ENCODE measurements around the gene FGF5. TPM values are rescaled to one million over a fixed set of nuclear protein-coding genes. Genes with fewer than 3 reads are reported as not detected.

Gene FGF5
- total and polyA plus RNA-seq, 2 donors = under 0.01 to 0.02 TPM

GRCh38 chr4:80301884-80302283 lies 35.4 kb downstream of the FGF5 start:
- peaks cover 0 to 7% of the 10 kb centered on the region in 2 donors for H3K9me3 ChIP-seq (ENCODE audit: control insufficient read depth in 2 of 2, insufficient read depth in 1 of 2, low read length in 1 of 2)
- no peaks in the 10 kb centered on the region for H3K4me1 ChIP-seq (ENCODE audit: control insufficient read depth in 2 of 2, insufficient read depth in 2 of 2, low read length in 2 of 2)
- no peak for DNase-seq (ENCODE audit: low read depth in 6 of 9, low spot score in 9 of 9)
- H3K27ac ChIP-seq (ENCODE audit: low read depth in 1 of 2, low read length in 1 of 2) = no peak overlapping the region
- no peak overlapping the region for H3K4me3 ChIP-seq (ENCODE audit: low read length in 2 of 2)
- H3K27me3 ChIP-seq (ENCODE audit: control insufficient read depth in 2 of 2, insufficient read depth in 1 of 2, low read length in 1 of 2) = no peaks in the 10 kb centered on the region
- 86% methylated on average over 4 of the region's 4 CpGs for WGBS
- no peaks in the 10 kb centered on the region for H3K36me3 ChIP-seq (ENCODE audit: control insufficient read depth in 2 of 2, insufficient read depth in 2 of 2, low read length in 1 of 2)

DNA sequence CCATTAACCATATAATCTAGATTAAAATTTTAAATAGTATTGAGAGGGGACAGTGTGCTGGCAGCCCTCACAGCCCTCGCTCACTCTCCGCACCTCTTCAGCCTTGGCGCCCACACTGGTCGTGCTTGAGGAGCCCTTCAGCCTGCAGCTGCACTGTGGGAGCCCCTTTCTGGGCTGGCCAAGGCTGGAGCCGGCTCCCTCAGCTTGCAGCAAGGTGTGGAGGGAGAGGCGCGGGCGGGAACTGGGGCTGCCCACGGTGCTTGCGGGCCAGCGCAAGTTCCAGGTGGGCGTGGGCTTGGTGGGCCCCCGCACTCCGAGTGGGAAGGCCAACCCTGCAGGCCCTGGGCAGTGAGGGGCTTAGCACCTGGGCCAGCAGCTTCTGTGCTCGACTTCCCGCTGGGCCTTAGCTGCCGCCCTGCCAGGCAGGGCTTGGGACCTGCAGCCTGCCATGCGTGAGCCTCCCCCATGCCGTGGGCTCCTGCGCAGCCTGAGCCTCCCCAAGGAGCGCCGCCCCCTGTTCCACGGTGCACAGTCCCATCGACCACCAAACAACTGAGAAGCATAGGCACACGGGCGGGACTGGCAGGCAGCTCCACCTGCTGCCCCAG lies 36.3 kb downstream of the FGF5 start:
- 95% methylated on average over 26 of the region's 26 CpGs for WGBS
- H3K9me3 ChIP-seq (ENCODE audit: control insufficient read depth in 2 of 2, insufficient read depth in 1 of 2, low read length in 1 of 2) = peaks cover 0 to 7% of the 10 kb centered on the region in 2 donors
- DNase-seq (ENCODE audit: low read depth in 6 of 9, low spot score in 9 of 9) = no peak
- peaks cover 0 to under 1% of the 10 kb centered on the region in 2 donors for H3K27me3 ChIP-seq (ENCODE audit: control insufficient read depth in 2 of 2, insufficient read depth in 1 of 2, low read length in 1 of 2)
- H3K36me3 ChIP-seq (ENCODE audit: control insufficient read depth in 2 of 2, insufficient read depth in 2 of 2, low read length in 1 of 2) = no peaks in the 10 kb centered on the region
- no peaks in the 10 kb centered on the region for H3K4me1 ChIP-seq (ENCODE audit: control insufficient read depth in 2 of 2, insufficient read depth in 2 of 2, low read length in 2 of 2)
- H3K4me3 ChIP-seq (ENCODE audit: low read length in 2 of 2) = no peak overlapping the region
- no peak overlapping the region for H3K27ac ChIP-seq (ENCODE audit: low read depth in 1 of 2, low read length in 1 of 2)

- WGBS = 94% methylated on average over 3 of the region's 3 CpGs
Measured at GRCh38 chr4:80305466-80305865, 39.0 kb downstream of the FGF5 start.

DNA sequence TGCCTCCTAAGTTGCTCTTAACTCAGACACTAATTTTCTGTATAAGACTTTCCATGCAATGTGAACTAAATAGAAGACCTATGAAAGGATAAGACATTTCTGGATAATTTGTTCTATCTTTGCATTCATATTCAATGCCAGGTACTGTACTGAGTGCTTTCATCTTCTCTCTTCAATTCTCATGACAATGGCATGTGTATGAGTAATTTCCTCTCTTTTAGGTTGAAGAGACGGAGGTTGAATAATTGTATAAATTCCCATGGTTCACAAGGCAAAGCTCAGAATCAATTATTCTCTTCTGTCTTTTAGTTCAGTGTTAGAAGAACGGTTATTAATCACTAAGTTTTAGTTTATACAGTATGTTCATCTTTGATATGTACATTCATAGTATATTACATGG lies 39.8 kb downstream of the FGF5 start:
- no peak for DNase-seq (ENCODE audit: low read depth in 6 of 9, low spot score in 9 of 9)
- H3K4me3 ChIP-seq (ENCODE audit: low read length in 2 of 2) = no peak overlapping the region
- no peaks in the 10 kb centered on the region for H3K4me1 ChIP-seq (ENCODE audit: control insufficient read depth in 2 of 2, insufficient read depth in 2 of 2, low read length in 2 of 2)
- peaks cover 0 to 7% of the 10 kb centered on the region in 2 donors for H3K9me3 ChIP-seq (ENCODE audit: control insufficient read depth in 2 of 2, insufficient read depth in 1 of 2, low read length in 1 of 2)
- 94% methylated on average over 2 of the region's 2 CpGs for WGBS
- peaks cover 0 to 5% of the 10 kb centered on the region in 2 donors for H3K27me3 ChIP-seq (ENCODE audit: control insufficient read depth in 2 of 2, insufficient read depth in 1 of 2, low read length in 1 of 2)
- H3K36me3 ChIP-seq (ENCODE audit: control insufficient read depth in 2 of 2, insufficient read depth in 2 of 2, low read length in 1 of 2) = no peaks in the 10 kb centered on the region
- H3K27ac ChIP-seq (ENCODE audit: low read depth in 1 of 2, low read length in 1 of 2) = no peak overlapping the region

More at GRCh38 chr4:80305466-80305865, 39.0 kb downstream of the FGF5 start:
- no peak overlapping the region for H3K27ac ChIP-seq (ENCODE audit: low read depth in 1 of 2, low read length in 1 of 2)
- H3K27me3 ChIP-seq (ENCODE audit: control insufficient read depth in 2 of 2, insufficient read depth in 1 of 2, low read length in 1 of 2) = peaks cover 0 to 5% of the 10 kb centered on the region in 2 donors
- H3K4me1 ChIP-seq (ENCODE audit: control insufficient read depth in 2 of 2, insufficient read depth in 2 of 2, low read length in 2 of 2) = no peaks in the 10 kb centered on the region
- H3K4me3 ChIP-seq (ENCODE audit: low read length in 2 of 2) = no peak overlapping the region
- peaks cover 0 to 7% of the 10 kb centered on the region in 2 donors for H3K9me3 ChIP-seq (ENCODE audit: control insufficient read depth in 2 of 2, insufficient read depth in 1 of 2, low read length in 1 of 2)
- H3K36me3 ChIP-seq (ENCODE audit: control insufficient read depth in 2 of 2, insufficient read depth in 2 of 2, low read length in 1 of 2) = no peaks in the 10 kb centered on the region
- DNase-seq (ENCODE audit: low read depth in 6 of 9, low spot score in 9 of 9) = no peak

- Histone ChIP-seq H3K9me3 (ENCODE audit: control insufficient read depth in 2 of 2, insufficient read depth in 1 of 2, low read length in 1 of 2) (peaks cover 0 to 7% of the 10 kb centered on the region in 2 donors), H3K4me3 (ENCODE audit: low read length in 2 of 2) (no peak overlapping the region), H3K36me3 (ENCODE audit: control insufficient read depth in 2 of 2, insufficient read depth in 2 of 2, low read length in 1 of 2) (no peaks in the 10 kb centered on the region), H3K27me3 (ENCODE audit: control insufficient read depth in 2 of 2, insufficient read depth in 1 of 2, low read length in 1 of 2) (peaks cover 0 to 5% of the 10 kb centered on the region in 2 donors), H3K27ac (ENCODE audit: low read depth in 1 of 2, low read length in 1 of 2) (no peak overlapping the region), H3K4me1 (ENCODE audit: control insufficient read depth in 2 of 2, insufficient read depth in 2 of 2, low read length in 2 of 2) (no peaks in the 10 kb centered on the region)
- DNase-seq (ENCODE audit: low read depth in 6 of 9, low spot score in 9 of 9) = no peak
- 87% methylated on average over 1 of the region's 1 CpG for WGBS
Measured at GRCh38 chr4:80307183-80307735, 40.8 kb downstream of the FGF5 start.

- Histone ChIP-seq H3K9me3 (ENCODE audit: control insufficient read depth in 2 of 2, insufficient read depth in 1 of 2, low read length in 1 of 2) (peaks cover 0 to 2% of the 10 kb centered on the region in 2 donors), H3K4me3 (ENCODE audit: low read length in 2 of 2) (no peak overlapping the region), H3K4me1 (ENCODE audit: control insufficient read depth in 2 of 2, insufficient read depth in 2 of 2, low read length in 2 of 2) (no peaks in the 10 kb centered on the region), H3K27me3 (ENCODE audit: control insufficient read depth in 2 of 2, insufficient read depth in 1 of 2, low read length in 1 of 2) (peaks cover 0 to 5% of the 10 kb centered on the region in 2 donors), H3K27ac (ENCODE audit: low read depth in 1 of 2, low read length in 1 of 2) (no peak overlapping the region), H3K36me3 (ENCODE audit: control insufficient read depth in 2 of 2, insufficient read depth in 2 of 2, low read length in 1 of 2) (no peaks in the 10 kb centered on the region)
- 86% methylated on average over 10 of the region's 10 CpGs for WGBS
- DNase-seq (ENCODE audit: low read depth in 6 of 9, low spot score in 9 of 9) = no peak
Measured at GRCh38 chr4:80307774-80308465, 41.5 kb downstream of the FGF5 start.

DNA sequence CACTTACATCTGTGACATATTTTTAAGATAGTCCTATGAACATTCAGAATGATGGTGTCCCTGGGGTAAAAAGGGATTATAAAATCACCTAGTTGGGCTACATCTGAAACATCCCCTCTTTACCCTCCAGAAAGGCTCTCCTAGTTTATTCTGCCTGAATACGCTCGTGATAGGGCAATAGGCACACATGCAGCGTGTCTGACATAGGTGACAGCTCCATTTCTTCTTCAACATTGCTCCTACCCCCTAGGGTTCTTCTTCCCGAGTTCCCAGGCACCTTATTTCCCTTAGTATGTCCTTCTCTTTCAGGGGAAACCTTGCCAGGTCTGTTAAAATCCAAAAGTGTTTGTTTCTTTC lies 42.0 kb downstream of the FGF5 start:
- no peak for DNase-seq (ENCODE audit: low read depth in 6 of 9, low spot score in 9 of 9)
- H3K36me3 ChIP-seq (ENCODE audit: control insufficient read depth in 2 of 2, insufficient read depth in 2 of 2, low read length in 1 of 2) = no peaks in the 10 kb centered on the region
- WGBS = 75% methylated on average over 4 of the region's 4 CpGs
- H3K4me3 ChIP-seq (ENCODE audit: low read length in 2 of 2) = no peak overlapping the region
- H3K27ac ChIP-seq (ENCODE audit: low read depth in 1 of 2, low read length in 1 of 2) = no peak overlapping the region
- H3K27me3 ChIP-seq (ENCODE audit: control insufficient read depth in 2 of 2, insufficient read depth in 1 of 2, low read length in 1 of 2) = peaks cover 0 to 5% of the 10 kb centered on the region in 2 donors
- H3K4me1 ChIP-seq (ENCODE audit: control insufficient read depth in 2 of 2, insufficient read depth in 2 of 2, low read length in 2 of 2) = no peaks in the 10 kb centered on the region
- H3K9me3 ChIP-seq (ENCODE audit: control insufficient read depth in 2 of 2, insufficient read depth in 1 of 2, low read length in 1 of 2) = no peaks in the 10 kb centered on the region

- no peak overlapping the region for H3K4me3 ChIP-seq (ENCODE audit: low read length in 2 of 2)
- H3K4me1 ChIP-seq (ENCODE audit: control insufficient read depth in 2 of 2, insufficient read depth in 2 of 2, low read length in 2 of 2) = no peaks in the 10 kb centered on the region
- H3K36me3 ChIP-seq (ENCODE audit: control insufficient read depth in 2 of 2, insufficient read depth in 2 of 2, low read length in 1 of 2) = no peaks in the 10 kb centered on the region
- 91% methylated on average over 5 of the region's 5 CpGs for WGBS
- no peak for DNase-seq (ENCODE audit: low read depth in 6 of 9, low spot score in 9 of 9)
- no peaks in the 10 kb centered on the region for H3K9me3 ChIP-seq (ENCODE audit: control insufficient read depth in 2 of 2, insufficient read depth in 1 of 2, low read length in 1 of 2)
- H3K27me3 ChIP-seq (ENCODE audit: control insufficient read depth in 2 of 2, insufficient read depth in 1 of 2, low read length in 1 of 2) = peaks cover 0 to 5% of the 10 kb centered on the region in 2 donors
- H3K27ac ChIP-seq (ENCODE audit: low read depth in 1 of 2, low read length in 1 of 2) = no peak overlapping the region
Measured at GRCh38 chr4:80309294-80310004, 43.0 kb downstream of the FGF5 start.

GRCh38 chr4:80311130-80311529 lies 44.7 kb downstream of the FGF5 start:
- H3K9me3 ChIP-seq (ENCODE audit: control insufficient read depth in 2 of 2, insufficient read depth in 1 of 2, low read length in 1 of 2) = no peaks in the 10 kb centered on the region
- no peak overlapping the region for H3K27ac ChIP-seq (ENCODE audit: low read depth in 1 of 2, low read length in 1 of 2)
- H3K27me3 ChIP-seq (ENCODE audit: control insufficient read depth in 2 of 2, insufficient read depth in 1 of 2, low read length in 1 of 2) = peaks cover 0 to 5% of the 10 kb centered on the region in 2 donors
- H3K36me3 ChIP-seq (ENCODE audit: control insufficient read depth in 2 of 2, insufficient read depth in 2 of 2, low read length in 1 of 2) = no peaks in the 10 kb centered on the region
- no peak for DNase-seq (ENCODE audit: low read depth in 6 of 9, low spot score in 9 of 9)
- 94% methylated on average over 3 of the region's 3 CpGs for WGBS
- H3K4me1 ChIP-seq (ENCODE audit: control insufficient read depth in 2 of 2, insufficient read depth in 2 of 2, low read length in 2 of 2) = no peaks in the 10 kb centered on the region
- H3K4me3 ChIP-seq (ENCODE audit: low read length in 2 of 2) = no peak overlapping the region

Measured in thymus (tissue), 11 donors.